T-cell (primary cell): Measurements from ENCODE around the gene ACSL3. TPM values are rescaled to one million over a fixed set of nuclear protein-coding genes. Genes with fewer than 3 reads are reported as not detected.
"Not testable (repeated sequence)": the region's sequence is repeated elsewhere in the genome, so short reads cannot be mapped to it uniquely, and the experiment has no call there.

Source experiments
- ATAC-seq, 4 experiments: fragments of 200-7000 bp in 3 of 4; fragments of 150-1000 bp in 1 of 4; cut with Tn5 transposase; replicated peaks in 1 of 4; 1 replicate in 3 of 4; 2 replicates in 1 of 4; pipeline ENCODE4 v1.10.0; 2021; ENCODE audit warnings: moderate library complexity in 3 of 4, mild to moderate bottlenecking in 2 of 4, moderate number of reproducible peaks in 1 of 4
- CTCF ChIA-PET, 2 donors: fragments of 300-600 bp; sonication (Branson Sonifier 250); formaldehyde crosslinking; loops; one replicate each; lab custom pipeline; 2022; ENCODE audit warnings: antibody characterized with exemption in 2 of 2; lab: Charles Lee
- POLR2A ChIA-PET, 2 donors: fragments of 300-600 bp; sonication (Branson Sonifier 250); formaldehyde crosslinking; loops; one replicate each; lab custom pipeline; 2022; ENCODE audit warnings: antibody characterized with exemption in 2 of 2; lab: Charles Lee
- DNase-seq, 35 experiments: peaks; one replicate each; pipeline versions ENCODE4 v3.0.0 to v3.0.0-alpha.2; 2013 to 2023
- H3K27ac ChIP-seq: one replicate; pipeline ENCODE4 v1.5.1; 2013; ENCODE audit warnings: low read length
- H3K27me3 ChIP-seq, 2 experiments: replicated peaks in 1 of 2; 1 replicate in 1 of 2; 2 replicates in 1 of 2; pipeline versions ENCODE4 v1.6.1 to v1.7.0; 2013; ENCODE audit warnings: low read length in 1 of 2, mixed read lengths in 1 of 2; ENCODE audit not compliant: control insufficient read depth in 2 of 2, insufficient read depth in 2 of 2; ENCODE audit errors: extremely low read depth in 1 of 2
- H3K36me3 ChIP-seq, 2 donors: 1 replicate in 1 of 2; 2 replicates in 1 of 2; pipeline versions ENCODE4 v1.6.1 to v1.7.0; 2013; ENCODE audit warnings: low read length in 1 of 2; ENCODE audit not compliant: control insufficient read depth in 2 of 2, insufficient read depth in 1 of 2; ENCODE audit errors: extremely low read depth in 1 of 2
- H3K4me1 ChIP-seq, 2 experiments: 1 replicate in 1 of 2; 2 replicates in 1 of 2; pipeline versions ENCODE4 v1.6.1 to v1.7.0; 2013; ENCODE audit warnings: low read length in 2 of 2, mixed read lengths in 1 of 2; ENCODE audit not compliant: insufficient read depth in 2 of 2, control insufficient read depth in 1 of 2; ENCODE audit errors: extremely low read depth in 1 of 2
- H3K4me3 ChIP-seq, 2 donors: 1 replicate in 1 of 2; 2 replicates in 1 of 2; pipeline versions ENCODE4 v1.5.1 to v1.7.0; 2013; ENCODE audit warnings: mild to moderate bottlenecking in 2 of 2, low read length in 1 of 2, moderate library complexity in 1 of 2; ENCODE audit not compliant: control insufficient read depth in 1 of 2; ENCODE audit errors: extremely low read depth in 1 of 2
- H3K9me3 ChIP-seq: 2 replicates; pipeline ENCODE4 v1.7.0; 2013
- H3K27ac Mint-ChIP-seq, 2 donors: one replicate each; pipeline ENCODE4 v1.8.0; 2020 to 2021; ENCODE audit warnings: mild to moderate bottlenecking in 2 of 2, mixed read lengths in 2 of 2
- H3K27me3 Mint-ChIP-seq, 2 donors: one replicate each; pipeline ENCODE4 v1.8.0; 2021 to 2022; ENCODE audit warnings: mixed read lengths in 2 of 2
- H3K36me3 Mint-ChIP-seq: one replicate; pipeline ENCODE4 v1.8.0; 2021; ENCODE audit warnings: mixed read lengths
- H3K4me1 Mint-ChIP-seq, 3 donors: one replicate each; pipeline ENCODE4 v1.8.0; 2020 to 2022; ENCODE audit warnings: mixed read lengths in 3 of 3, mild to moderate bottlenecking in 1 of 3
- H3K4me3 Mint-ChIP-seq, 3 donors: one replicate each; pipeline ENCODE4 v1.8.0; 2020 to 2022; ENCODE audit warnings: mild to moderate bottlenecking in 3 of 3, mixed read lengths in 3 of 3, moderate library complexity in 3 of 3
- H3K9me3 Mint-ChIP-seq, 3 donors: one replicate each; pipeline ENCODE4 v1.8.0; 2020 to 2022; ENCODE audit warnings: mixed read lengths in 3 of 3
- WGBS: methylation state at CpG from one replicate; pipeline ENCODE4 v1.1.5; 2013; ENCODE audit warnings: missing lambda C conversion rate; ENCODE audit not compliant: insufficient coverage; 5-methylcytosine and 5-hydroxymethylcytosine counted together
- total RNA-seq, 35 experiments: library from RNA in 6 of 35; stranded (reverse) in 6 of 35; fragments of 120-200 nt in 1 of 35; gene quantifications; one replicate each; pipeline versions ENCODE4 v1.2.1 to v1.2.4 and lab custom pipeline; 2013 to 2026

Gene ACSL3
- total RNA-seq, 5 donors from 2014 or later (not counting 1 experiment from before 2014, with no cell fraction given): 23.9 to 82.4 (median 26.5) TPM

DNA sequence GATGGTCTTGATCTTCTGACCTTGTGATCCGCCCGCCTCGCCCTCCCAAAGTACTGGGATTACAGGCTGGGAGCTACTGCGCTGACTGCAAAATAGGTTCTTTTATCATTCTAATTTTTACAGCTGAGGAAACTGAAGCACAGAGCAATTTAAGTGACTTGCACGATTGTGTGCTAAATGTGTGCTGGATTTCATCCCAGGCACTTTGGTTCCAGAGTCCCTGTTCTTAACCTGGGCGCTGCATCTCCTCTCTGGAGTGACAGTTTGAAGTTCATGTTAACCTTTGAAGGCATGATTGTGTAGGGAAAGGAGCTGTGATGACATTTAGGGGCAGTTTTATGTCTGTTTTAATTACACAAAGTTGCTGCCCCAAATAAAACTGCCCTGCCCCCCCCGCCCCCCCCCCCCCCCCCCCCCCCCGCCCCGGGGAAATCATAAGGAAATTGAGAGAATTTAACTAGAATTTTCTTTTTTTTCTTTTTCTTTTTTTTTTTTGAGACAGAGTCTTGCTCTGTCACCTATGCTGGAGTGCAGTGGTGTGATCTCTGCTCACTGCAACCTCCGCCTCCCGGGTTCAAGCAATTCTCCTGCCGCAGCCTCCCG, 5.6 kb downstream of the ACSL3 start:
- peaks cover 10 to 25% (median 11%) of the 10 kb centered on the region in 3 donors for H3K4me1 Mint-ChIP-seq
- no peak overlapping the region for H3K4me3 Mint-ChIP-seq
- CTCF ChIA-PET: interaction anchor here in 1 of 2 donors (0.6 kb wide), 1 partner anchor 1294 kb away, joined by 3 read pairs; no protein-coding TSS in a partner anchor
- Histone ChIP-seq H3K4me3 (no peak overlapping the region), H3K36me3 (no peaks in the 10 kb centered on the region), H3K27me3 (no peaks in the 10 kb centered on the region), H3K4me1 (peaks cover 9 to 10% of the 10 kb centered on the region in 2 experiments), H3K9me3 (no peaks in the 10 kb centered on the region), H3K27ac (no peak overlapping the region)
- no peak for ATAC-seq
- H3K9me3 Mint-ChIP-seq: no peaks in the 10 kb centered on the region
- POLR2A ChIA-PET: interaction anchor here in 1 of 2 donors (0.6 kb wide), 1 partner anchor 78 kb away, joined by 4 read pairs; no protein-coding TSS in a partner anchor
- no peak overlapping the region for H3K27ac Mint-ChIP-seq
- DNase-seq: peak in 1 of 35 experiments; percentile 43
- no peaks in the 10 kb centered on the region for H3K36me3 Mint-ChIP-seq
- WGBS: 80% methylated on average over 1 of the region's 13 CpGs
- no peaks in the 10 kb centered on the region for H3K27me3 Mint-ChIP-seq

- ChIA-PET POLR2A (interaction anchor here (0.5 to 0.7 kb wide), 2 partner anchors 8 to 9 kb away, joined by 3 to 4 read pairs; partner anchors contain the start of gene ACSL3 (in 1 of the 2)), CTCF (interaction anchor here in 1 of 2 donors (0.6 to 1.3 kb wide), 2 partner anchors 34 to 71 kb away, joined by 3 read pairs; no protein-coding TSS in a partner anchor)
- peaks cover 15 to 30% (median 19%) of the 10 kb centered on the region in 3 donors for H3K4me1 Mint-ChIP-seq
- not testable (repeated sequence) for H3K36me3 Mint-ChIP-seq, H3K27me3 Mint-ChIP-seq, H3K27ac ChIP-seq, H3K4me3 Mint-ChIP-seq, DNase-seq, H3K27ac Mint-ChIP-seq, H3K4me1 ChIP-seq, H3K36me3 ChIP-seq, H3K9me3 Mint-ChIP-seq, H3K27me3 ChIP-seq, H3K4me3 ChIP-seq, ATAC-seq, H3K9me3 ChIP-seq
- WGBS: 100% methylated on average over 2 of the region's 8 CpGs
These were observed 7.9 kb downstream of the ACSL3 start for GRCh38 chr2:222868560-222869251.

DNA sequence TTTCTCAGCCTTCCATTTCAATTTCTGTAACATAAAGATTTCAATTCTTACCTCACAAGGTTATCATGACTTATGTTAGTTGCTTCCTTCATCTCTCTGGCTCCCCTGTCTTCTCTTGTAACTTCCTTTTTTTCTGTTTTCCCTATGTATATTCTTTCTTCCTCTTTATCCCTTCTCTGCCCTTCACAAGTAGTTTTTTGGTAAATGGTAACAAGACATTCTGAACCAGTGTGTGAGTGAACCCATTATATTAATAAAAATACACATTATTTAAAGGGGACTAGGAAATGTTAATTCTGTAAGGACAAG, 8.4 kb downstream of the ACSL3 start:
- no peaks in the 10 kb centered on the region for H3K27me3 Mint-ChIP-seq
- H3K27ac Mint-ChIP-seq: no peak overlapping the region

GRCh38 chr2:222871291-222871690, 10.5 kb downstream of the ACSL3 start:
- CTCF ChIA-PET: no interaction called here
- POLR2A ChIA-PET: no interaction called here
- no peaks in the 10 kb centered on the region for H3K9me3 Mint-ChIP-seq
- Histone ChIP-seq H3K36me3 (no peaks in the 10 kb centered on the region), H3K27ac (no peak overlapping the region), H3K4me1 (no peaks in the 10 kb centered on the region), H3K27me3 (no peaks in the 10 kb centered on the region), H3K4me3 (no peak overlapping the region), H3K9me3 (no peaks in the 10 kb centered on the region)
- 96% methylated on average over 5 of the region's 5 CpGs for WGBS
- H3K36me3 Mint-ChIP-seq: no peaks in the 10 kb centered on the region
- H3K27me3 Mint-ChIP-seq: no peaks in the 10 kb centered on the region
- DNase-seq: no peak
- ATAC-seq: no peak
- peaks cover 28 to 30% (median 29%) of the 10 kb centered on the region in 3 donors for H3K4me1 Mint-ChIP-seq
- H3K27ac Mint-ChIP-seq: no peak overlapping the region
- H3K4me3 Mint-ChIP-seq: no peak overlapping the region

More for the DNA sequence above, 8.4 kb downstream of the ACSL3 start:
- H3K27ac ChIP-seq: no peak overlapping the region
- ATAC-seq: no peak
- peaks cover 0 to 4% of the 10 kb centered on the region in 2 experiments for H3K4me1 ChIP-seq
- H3K9me3 ChIP-seq: no peaks in the 10 kb centered on the region
- no peaks in the 10 kb centered on the region for H3K27me3 ChIP-seq
- H3K36me3 ChIP-seq: no peaks in the 10 kb centered on the region
- ChIA-PET POLR2A (interaction anchor here in 1 of 2 donors (0.5 kb wide), 1 partner anchor 9 kb away, joined by 3 read pairs; the partner anchor contains the start of gene ACSL3), CTCF (interaction anchor here in 1 of 2 donors (0.7 kb wide), 1 partner anchor 21 kb away, joined by 3 read pairs; no protein-coding TSS in a partner anchor)
- Mint-ChIP-seq H3K9me3 (no peaks in the 10 kb centered on the region), H3K36me3 (no peaks in the 10 kb centered on the region), H3K4me1 (peaks cover 15 to 30% (median 19%) of the 10 kb centered on the region in 3 donors), H3K4me3 (no peak overlapping the region)
- no peak for DNase-seq
- no peak overlapping the region for H3K4me3 ChIP-seq

- DNase-seq (no peak), ATAC-seq (peak in 1 of 4 experiments; percentile 32)
- H3K9me3 Mint-ChIP-seq: no peaks in the 10 kb centered on the region
- H3K4me1 Mint-ChIP-seq: peaks cover 31 to 35% (median 33%) of the 10 kb centered on the region in 3 donors
- H3K4me3 ChIP-seq: no peak overlapping the region
- H3K27ac Mint-ChIP-seq: no peak overlapping the region
- ChIA-PET POLR2A (no interaction called here), CTCF (no interaction called here)
- H3K36me3 Mint-ChIP-seq: no peaks in the 10 kb centered on the region
- H3K27ac ChIP-seq: no peak overlapping the region
- H3K36me3 ChIP-seq: no peaks in the 10 kb centered on the region
- no peaks in the 10 kb centered on the region for H3K9me3 ChIP-seq
- no peak overlapping the region for H3K4me3 Mint-ChIP-seq
- no peaks in the 10 kb centered on the region for H3K27me3 Mint-ChIP-seq
- WGBS: 89% methylated on average over 3 of the region's 4 CpGs
- H3K4me1 ChIP-seq: no peaks in the 10 kb centered on the region
- H3K27me3 ChIP-seq: no peaks in the 10 kb centered on the region
These were observed 11.7 kb downstream of the ACSL3 start for GRCh38 chr2:222872551-222872950.

- no peak overlapping the region for H3K4me3 Mint-ChIP-seq
- no CpG with 5 or more reads among the region's 3 CpGs for WGBS
- H3K36me3 ChIP-seq: no peaks in the 10 kb centered on the region
- DNase-seq: no peak
- CTCF ChIA-PET: no interaction called here
- no peak for ATAC-seq
- no peaks in the 10 kb centered on the region for H3K9me3 Mint-ChIP-seq
- peaks cover 42 to 59% (median 47%) of the 10 kb centered on the region in 3 donors for H3K4me1 Mint-ChIP-seq
- H3K27me3 Mint-ChIP-seq: no peaks in the 10 kb centered on the region
- no peak overlapping the region for H3K27ac Mint-ChIP-seq
- no peaks in the 10 kb centered on the region for H3K27me3 ChIP-seq
- no peak overlapping the region for H3K27ac ChIP-seq
- no peaks in the 10 kb centered on the region for H3K36me3 Mint-ChIP-seq
- H3K4me3 ChIP-seq: no peak overlapping the region
- no peaks in the 10 kb centered on the region for H3K4me1 ChIP-seq
- POLR2A ChIA-PET: interaction anchor here (0.6 to 0.9 kb wide), 2 partner anchors 18 to 25 kb away, joined by 3 read pairs; no protein-coding TSS in a partner anchor
- H3K9me3 ChIP-seq: no peaks in the 10 kb centered on the region
These were observed 14.6 kb downstream of the ACSL3 start for GRCh38 chr2:222875482-222875881.
